Calu3 (cell line): ENCODE results near the gene POLR2H. TPM values are rescaled to one million over a fixed set of nuclear protein-coding genes. Genes with fewer than 3 reads are reported as not detected.

ENCODE experiments used
- BruUV-seq: library from RNA; stranded (reverse); fragments of 400-500 nt; replicated peaks from 2 replicates; lab custom pipeline; 2021; lab: Mats Ljungman, UMichigan
- CTCF ChIA-PET: fragments of 300-600 bp; sonication (Branson Sonifier 250); formaldehyde crosslinking; loops from one replicate; lab custom pipeline; 2022; ENCODE audit warnings: antibody characterized with exemption; lab: Charles Lee
- DNase-seq: peaks from one replicate; pipeline ENCODE4 v3.0.0; 2022
- H3K27ac Mint-ChIP-seq: one replicate; pipeline ENCODE4 v1.8.0; 2022; ENCODE audit warnings: mixed read lengths; ENCODE audit not compliant: unreplicated experiment
- H3K27me3 Mint-ChIP-seq: one replicate; pipeline ENCODE4 v1.8.0; 2022; ENCODE audit warnings: mixed read lengths; ENCODE audit not compliant: unreplicated experiment
- H3K36me3 Mint-ChIP-seq: one replicate; pipeline ENCODE4 v1.8.0; 2022; ENCODE audit warnings: mild to moderate bottlenecking, moderate library complexity, mixed read lengths; ENCODE audit not compliant: insufficient read depth, unreplicated experiment
- H3K4me1 Mint-ChIP-seq: one replicate; pipeline ENCODE4 v1.8.0; 2022; ENCODE audit warnings: mild to moderate bottlenecking, low read depth, mixed read lengths; ENCODE audit not compliant: unreplicated experiment
- H3K4me3 Mint-ChIP-seq: one replicate; pipeline ENCODE4 v1.8.0; 2022; ENCODE audit warnings: mild to moderate bottlenecking, low read depth, moderate library complexity, mixed read lengths; ENCODE audit not compliant: unreplicated experiment
- H3K9me3 Mint-ChIP-seq: one replicate; pipeline ENCODE4 v1.8.0; 2022; ENCODE audit warnings: low read depth, mixed read lengths; ENCODE audit not compliant: unreplicated experiment
- CTCF ChIP-seq: fragments of 200-600 bp; IDR thresholded peaks from one replicate; pipeline ENCODE4 v1.8.0; 2022; ENCODE audit warnings: antibody characterized with exemption; ENCODE audit not compliant: unreplicated experiment
- intact Hi-C: fragments of 100-400 bp; cut with micrococcal nuclease; formaldehyde crosslinking; loops from one replicate; pipeline ENCODE4 v1.10.0; 2022; ENCODE audit not compliant: unreplicated experiment
- total RNA-seq: library from RNA; stranded (reverse); gene quantifications from 2 replicates; pipeline ENCODE4 v1.2.3, GENCODE V29; 2022

Gene POLR2H
- total RNA-seq, 1 experiment from 2014 or later = 128 TPM

GRCh38 chr3:184387174-184387714, 25.7 kb downstream of the POLR2H start:
- TF ChIP-seq CTCF = no peak
- intact Hi-C loops = no loop called here
- BruUV-seq = no TSS peak
- DNase-seq = no peak
- no peaks in the 10 kb centered on the region for H3K36me3 Mint-ChIP-seq
- peaks cover 100% of the 10 kb centered on the region for H3K27me3 Mint-ChIP-seq
- no peak overlapping the region for H3K27ac Mint-ChIP-seq
- H3K9me3 Mint-ChIP-seq = no peaks in the 10 kb centered on the region
- no peak overlapping the region for H3K4me3 Mint-ChIP-seq
- CTCF ChIA-PET = no interaction called here
- H3K4me1 Mint-ChIP-seq = no peaks in the 10 kb centered on the region

GRCh38 chr3:184388164-184388935, 26.8 kb downstream of the POLR2H start:
- Mint-ChIP-seq H3K9me3 (no peaks in the 10 kb centered on the region), H3K36me3 (no peaks in the 10 kb centered on the region), H3K27me3 (peaks cover 96% of the 10 kb centered on the region), H3K27ac (no peak overlapping the region), H3K4me3 (no peak overlapping the region), H3K4me1 (no peaks in the 10 kb centered on the region)
- no TSS peak for BruUV-seq
- intact Hi-C loops = no loop called here
- TF ChIP-seq CTCF = no peak
- CTCF ChIA-PET = no interaction called here
- no peak for DNase-seq

GRCh38 chr3:184388936-184389230, 27.4 kb downstream of the POLR2H start:
- intact Hi-C loops = no loop called here
- TF ChIP-seq CTCF = no peak
- CTCF ChIA-PET = no interaction called here
- no peaks in the 10 kb centered on the region for H3K4me1 Mint-ChIP-seq
- no peak overlapping the region for H3K27ac Mint-ChIP-seq
- DNase-seq = no peak
- no peaks in the 10 kb centered on the region for H3K9me3 Mint-ChIP-seq
- H3K36me3 Mint-ChIP-seq = no peaks in the 10 kb centered on the region
- no TSS peak for BruUV-seq
- H3K4me3 Mint-ChIP-seq = no peak overlapping the region
- peaks cover 96% of the 10 kb centered on the region for H3K27me3 Mint-ChIP-seq

GRCh38 chr3:184389384-184389783, 27.9 kb downstream of the POLR2H start:
- H3K27me3 Mint-ChIP-seq = peaks cover 96% of the 10 kb centered on the region
- BruUV-seq = no TSS peak
- no peak overlapping the region for H3K4me3 Mint-ChIP-seq
- no peaks in the 10 kb centered on the region for H3K36me3 Mint-ChIP-seq
- H3K27ac Mint-ChIP-seq = no peak overlapping the region
- H3K9me3 Mint-ChIP-seq = no peaks in the 10 kb centered on the region
- TF ChIP-seq CTCF = no peak
- DNase-seq = no peak
- intact Hi-C loops = no loop called here
- H3K4me1 Mint-ChIP-seq = no peaks in the 10 kb centered on the region
- CTCF ChIA-PET = no interaction called here
